Measurements from ENCODE around the gene MZF1.

MZF1 gene

DNA sequence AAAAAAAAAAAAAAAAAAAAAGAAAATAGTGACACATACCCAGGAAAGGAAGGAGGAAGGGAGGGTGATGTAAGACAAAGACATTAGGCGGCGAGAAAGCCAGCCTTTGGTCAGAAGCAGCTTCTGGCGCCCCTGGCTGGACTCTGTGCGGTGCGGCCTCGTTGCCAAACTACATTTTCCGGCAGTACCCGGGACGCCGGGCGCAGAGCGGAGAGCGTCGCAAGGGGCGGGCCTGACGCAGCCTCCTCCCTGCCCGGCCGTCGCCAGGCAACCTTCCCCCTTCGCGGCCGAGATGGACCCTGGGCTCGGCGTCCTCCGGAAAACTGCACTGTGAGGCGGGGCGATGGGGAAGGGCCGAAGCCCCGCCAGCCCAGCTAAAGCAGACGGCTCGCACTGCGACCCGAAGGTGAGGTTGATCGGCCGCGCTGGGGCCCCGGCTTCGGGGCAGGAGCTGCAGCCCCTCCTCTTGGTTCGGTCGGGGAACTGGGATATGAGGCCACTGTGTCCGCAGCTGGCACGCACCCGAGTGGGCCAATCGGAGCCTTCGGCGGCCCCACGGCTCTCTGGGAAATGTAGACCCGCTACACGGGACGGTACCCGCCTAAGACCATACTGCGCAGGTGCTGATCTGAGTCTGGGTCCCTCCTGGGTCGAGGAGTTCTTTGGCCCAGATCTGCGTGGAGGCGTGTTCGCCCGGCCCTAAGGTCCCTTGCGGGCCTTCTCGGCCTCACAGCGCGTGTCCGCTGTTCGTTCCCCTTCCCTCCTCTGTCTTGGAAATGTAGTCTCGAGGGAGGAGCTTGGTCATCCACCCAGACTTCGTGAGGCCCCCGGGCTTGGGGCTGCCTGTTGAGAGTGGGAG lies 2.3 kb upstream of the MZF1 start:
- peak overlapping the region; percentile 73 for H3K9ac ChIP-seq (ENCODE audit: low read depth, low read length)
- ATAC-seq (ENCODE audit: insufficient read depth, low read depth) (peak; percentile 47), DNase-seq (peak; percentile 79)
- H3K4me2 ChIP-seq (ENCODE audit: insufficient read depth, low read length) = peak overlapping the region; percentile 81
- H3K4me1 ChIP-seq (ENCODE audit: insufficient read depth, low read length) = peaks cover 40% of the 10 kb centered on the region
- peak overlapping the region; percentile 71 for H2AFZ ChIP-seq (ENCODE audit: low read depth, low read length)
- H3K27ac ChIP-seq (ENCODE audit: low read length) = peak overlapping the region; percentile 63
- H4K20me1 ChIP-seq (ENCODE audit: insufficient read depth, low read length) = 0 out of 2 replicates have a peak, but pooled peaks cover 8% of the 10 kb centered on the region
- peaks cover 15% of the 10 kb centered on the region for H3K36me3 ChIP-seq (ENCODE audit: insufficient read depth, low read length)
- no peaks in the 10 kb centered on the region for H3K9me3 ChIP-seq (ENCODE audit: insufficient read depth, low read length, severe bottlenecking)
- no peak for TF ChIP-seq EZH2 (IDR thresholded peaks at IDR 0.05; ENCODE audit: borderline replicate concordance, low read depth, low read length, severe bottlenecking)
- TF ChIP-seq, protein P1, sequence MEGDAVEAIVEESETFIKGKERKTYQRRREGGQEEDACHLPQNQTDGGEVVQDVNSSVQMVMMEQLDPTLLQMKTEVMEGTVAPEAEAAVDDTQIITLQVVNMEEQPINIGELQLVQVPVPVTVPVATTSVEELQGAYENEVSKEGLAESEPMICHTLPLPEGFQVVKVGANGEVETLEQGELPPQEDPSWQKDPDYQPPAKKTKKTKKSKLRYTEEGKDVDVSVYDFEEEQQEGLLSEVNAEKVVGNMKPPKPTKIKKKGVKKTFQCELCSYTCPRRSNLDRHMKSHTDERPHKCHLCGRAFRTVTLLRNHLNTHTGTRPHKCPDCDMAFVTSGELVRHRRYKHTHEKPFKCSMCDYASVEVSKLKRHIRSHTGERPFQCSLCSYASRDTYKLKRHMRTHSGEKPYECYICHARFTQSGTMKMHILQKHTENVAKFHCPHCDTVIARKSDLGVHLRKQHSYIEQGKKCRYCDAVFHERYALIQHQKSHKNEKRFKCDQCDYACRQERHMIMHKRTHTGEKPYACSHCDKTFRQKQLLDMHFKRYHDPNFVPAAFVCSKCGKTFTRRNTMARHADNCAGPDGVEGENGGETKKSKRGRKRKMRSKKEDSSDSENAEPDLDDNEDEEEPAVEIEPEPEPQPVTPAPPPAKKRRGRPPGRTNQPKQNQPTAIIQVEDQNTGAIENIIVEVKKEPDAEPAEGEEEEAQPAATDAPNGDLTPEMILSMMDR (IDR thresholded peaks at IDR 0.05; ENCODE audit: borderline replicate concordance, extremely low read depth, low read length, poor library complexity, severe bottlenecking) = no peak
- H3K79me2 ChIP-seq (ENCODE audit: insufficient read depth, low read length) = peaks cover 29% of the 10 kb centered on the region
- H3K4me3 ChIP-seq (ENCODE audit: low read depth in 1 of 2, low read length in 2 of 2) = peak overlapping the region; percentile 53 to 89
- H3K27me3 ChIP-seq (ENCODE audit: insufficient read depth, low read length, poor library complexity) = no peaks in the 10 kb centered on the region

DNA sequence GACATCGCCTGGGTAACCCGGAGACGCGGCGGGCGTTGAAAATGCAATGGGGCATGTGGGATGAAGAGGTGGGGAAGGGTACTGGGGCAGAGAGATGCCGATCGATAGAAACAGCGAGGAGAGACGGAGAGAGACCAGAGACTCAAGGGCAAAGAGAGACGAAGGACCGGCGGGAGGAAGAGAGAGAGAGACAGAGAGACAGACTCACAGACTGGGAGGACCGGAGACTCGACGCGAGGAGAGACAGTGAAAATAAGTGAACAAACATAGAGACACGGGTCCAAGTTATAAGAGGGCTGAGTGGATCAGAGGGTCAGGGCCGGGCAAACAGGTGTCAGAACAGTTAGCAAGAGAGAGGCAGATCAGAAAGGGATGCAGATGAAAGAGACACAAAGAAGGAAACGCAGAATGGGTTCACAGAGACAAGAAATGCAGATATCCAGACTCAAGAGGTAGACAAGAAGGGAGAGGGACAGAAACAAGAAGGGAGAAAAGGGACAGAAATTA lies 576 bp upstream of the MZF1 start:
- Histone ChIP-seq H3K9me3 (ENCODE audit: insufficient read depth, low read length, severe bottlenecking) (no peaks in the 10 kb centered on the region), H3K4me1 (ENCODE audit: insufficient read depth, low read length) (peaks cover 40% of the 10 kb centered on the region), H4K20me1 (ENCODE audit: insufficient read depth, low read length) (0 out of 2 replicates have a peak, but pooled peaks cover 8% of the 10 kb centered on the region), H3K36me3 (ENCODE audit: insufficient read depth, low read length) (peaks cover 29% of the 10 kb centered on the region), H3K4me2 (ENCODE audit: insufficient read depth, low read length) (peak overlapping the region; percentile 79), H2AFZ (ENCODE audit: low read depth, low read length) (peak overlapping the region; percentile 45), H3K4me3 (ENCODE audit: low read depth in 1 of 2, low read length in 2 of 2) (peak overlapping the region; percentile 10 to 68; a peak in 3 of 4 replicates), H3K27ac (ENCODE audit: low read length) (no peak overlapping the region), H3K27me3 (ENCODE audit: insufficient read depth, low read length, poor library complexity) (no peaks in the 10 kb centered on the region), H3K9ac (ENCODE audit: low read depth, low read length) (peak overlapping the region; percentile 63; the same call in 1 of the 2 replicates), H3K79me2 (ENCODE audit: insufficient read depth, low read length) (peaks cover 24% of the 10 kb centered on the region)
- DNase-seq (no peak), ATAC-seq (ENCODE audit: insufficient read depth, low read depth) (no peak)
- no peak for TF ChIP-seq EZH2 (IDR thresholded peaks at IDR 0.05; ENCODE audit: borderline replicate concordance, low read depth, low read length, severe bottlenecking)

DNA sequence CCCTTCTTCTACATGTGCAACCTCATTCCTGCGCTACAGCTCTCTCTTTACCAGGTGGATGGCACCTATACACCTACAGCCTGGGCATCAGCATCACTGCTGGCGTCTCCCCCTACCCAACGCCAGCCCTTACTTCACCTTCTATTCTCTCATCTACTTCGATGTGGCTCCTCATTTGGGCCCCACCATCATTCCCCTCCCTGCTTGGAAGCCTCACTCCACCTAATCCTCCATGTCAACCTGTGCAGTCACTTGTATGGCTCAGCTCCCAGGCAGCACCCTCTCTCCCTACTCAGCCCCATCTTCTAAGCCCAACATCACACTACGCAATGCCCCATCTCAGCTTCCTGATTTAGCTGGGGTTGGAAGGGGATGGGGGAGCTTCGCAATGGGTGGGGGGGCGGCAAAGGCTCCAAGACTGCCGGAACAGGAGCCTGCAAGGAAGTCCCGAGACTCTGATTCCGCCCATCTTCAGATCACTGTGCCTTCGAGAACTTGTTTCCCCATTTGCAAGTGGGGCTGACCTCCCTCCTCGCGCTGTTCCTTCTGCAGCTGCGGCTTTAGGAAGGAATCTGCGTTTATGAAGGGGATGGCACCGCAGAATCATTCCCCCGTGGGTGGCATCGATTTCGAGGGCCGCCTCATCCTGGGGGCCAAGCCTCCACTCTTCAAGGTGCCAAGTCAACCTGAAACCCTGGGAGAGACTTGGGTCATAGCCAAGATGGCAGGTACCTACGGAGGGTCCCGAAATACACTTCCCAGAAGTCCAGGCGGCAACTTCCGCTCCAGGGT lies 913 bp downstream of the MZF1 start:
- peaks cover 19% of the 10 kb centered on the region for H3K79me2 ChIP-seq (ENCODE audit: insufficient read depth, low read length)
- H3K9ac ChIP-seq (ENCODE audit: low read depth, low read length) = peak overlapping the region; percentile 63
- ATAC-seq (ENCODE audit: insufficient read depth, low read depth) (no peak), DNase-seq (no peak)
- H4K20me1 ChIP-seq (ENCODE audit: insufficient read depth, low read length) = 0 out of 2 replicates have a peak, but pooled peaks cover 4% of the 10 kb centered on the region
- H3K27me3 ChIP-seq (ENCODE audit: insufficient read depth, low read length, poor library complexity) = no peaks in the 10 kb centered on the region
- peak overlapping the region; percentile 93 for H3K27ac ChIP-seq (ENCODE audit: low read length)
- peak overlapping the region; percentile 78 for H2AFZ ChIP-seq (ENCODE audit: low read depth, low read length)
- peaks cover 29% of the 10 kb centered on the region for H3K36me3 ChIP-seq (ENCODE audit: insufficient read depth, low read length)
- peaks cover 35% of the 10 kb centered on the region for H3K4me1 ChIP-seq (ENCODE audit: insufficient read depth, low read length)
- no peak for TF ChIP-seq EZH2 (IDR thresholded peaks at IDR 0.05; ENCODE audit: borderline replicate concordance, low read depth, low read length, severe bottlenecking)
- TF ChIP-seq, protein P1 (IDR thresholded peaks at IDR 0.05; ENCODE audit: borderline replicate concordance, extremely low read depth, low read length, poor library complexity, severe bottlenecking) = no peak
- peak overlapping the region; percentile 79 for H3K4me2 ChIP-seq (ENCODE audit: insufficient read depth, low read length)
- peak overlapping the region; percentile 18 to 68; a peak in 3 of 4 replicates for H3K4me3 ChIP-seq (ENCODE audit: low read depth in 1 of 2, low read length in 2 of 2)
- no peaks in the 10 kb centered on the region for H3K9me3 ChIP-seq (ENCODE audit: insufficient read depth, low read length, severe bottlenecking)
